Neural progenitor cell (in vitro differentiated cells): ENCODE measurements around the gene CNOT11.

ENCODE experiments used
- EZH2 ChIP-seq: fragments of 200-600 bp; sonication (generic); IDR thresholded peaks from 2 replicates; pipeline ENCODE4 v1.6.1; 2017; ENCODE audit warnings: antibody characterized with exemption, mild to moderate bottlenecking, moderate library complexity
- TF ChIP-seq, protein P1 (sequence below): fragments of 200-600 bp; sonication (generic); IDR thresholded peaks from 2 replicates; pipeline ENCODE4 v1.5.1; 2017; ENCODE audit warnings: antibody characterized with exemption, mild to moderate bottlenecking

DNA sequence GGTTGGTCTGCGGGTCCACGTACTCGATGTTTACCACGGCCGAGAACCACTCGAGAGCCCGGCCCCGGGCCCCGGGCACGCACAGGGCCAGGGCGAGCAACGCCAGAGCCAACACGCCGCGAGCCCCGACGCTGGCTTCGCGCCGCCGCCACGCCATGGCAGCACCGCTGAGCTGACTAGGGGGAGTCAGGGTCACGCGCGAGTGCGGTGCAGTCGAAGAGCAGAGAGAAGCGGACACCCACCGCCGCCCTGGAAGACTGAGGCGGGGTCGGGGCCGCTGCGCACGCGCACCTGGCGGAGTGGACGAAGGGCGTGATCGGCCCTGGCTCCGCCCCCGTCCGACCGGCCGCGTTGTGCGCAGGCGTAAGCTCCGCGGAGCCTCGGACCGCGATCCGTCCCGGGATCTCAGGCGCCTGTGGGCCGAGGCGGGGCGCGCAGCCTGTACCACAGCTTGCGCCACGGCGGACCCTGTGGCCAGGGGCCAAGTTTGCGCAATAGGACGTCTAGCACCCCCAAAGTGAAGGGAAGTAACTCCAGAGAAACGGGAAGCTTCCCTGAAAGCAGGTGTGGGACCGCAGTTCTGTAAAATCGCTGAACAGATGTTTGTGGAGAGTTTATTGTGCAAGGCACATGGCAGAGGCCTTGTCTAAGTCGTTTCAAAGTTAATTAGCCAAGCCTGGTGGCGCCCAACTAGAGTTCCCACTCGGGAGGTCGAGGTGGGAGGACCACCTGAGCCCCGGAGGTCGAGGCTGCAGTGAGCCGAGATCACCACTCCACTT lies 55.9 kb downstream of the CNOT11 start, which contains the start of gene RNF149:
- TF ChIP-seq, protein P1, sequence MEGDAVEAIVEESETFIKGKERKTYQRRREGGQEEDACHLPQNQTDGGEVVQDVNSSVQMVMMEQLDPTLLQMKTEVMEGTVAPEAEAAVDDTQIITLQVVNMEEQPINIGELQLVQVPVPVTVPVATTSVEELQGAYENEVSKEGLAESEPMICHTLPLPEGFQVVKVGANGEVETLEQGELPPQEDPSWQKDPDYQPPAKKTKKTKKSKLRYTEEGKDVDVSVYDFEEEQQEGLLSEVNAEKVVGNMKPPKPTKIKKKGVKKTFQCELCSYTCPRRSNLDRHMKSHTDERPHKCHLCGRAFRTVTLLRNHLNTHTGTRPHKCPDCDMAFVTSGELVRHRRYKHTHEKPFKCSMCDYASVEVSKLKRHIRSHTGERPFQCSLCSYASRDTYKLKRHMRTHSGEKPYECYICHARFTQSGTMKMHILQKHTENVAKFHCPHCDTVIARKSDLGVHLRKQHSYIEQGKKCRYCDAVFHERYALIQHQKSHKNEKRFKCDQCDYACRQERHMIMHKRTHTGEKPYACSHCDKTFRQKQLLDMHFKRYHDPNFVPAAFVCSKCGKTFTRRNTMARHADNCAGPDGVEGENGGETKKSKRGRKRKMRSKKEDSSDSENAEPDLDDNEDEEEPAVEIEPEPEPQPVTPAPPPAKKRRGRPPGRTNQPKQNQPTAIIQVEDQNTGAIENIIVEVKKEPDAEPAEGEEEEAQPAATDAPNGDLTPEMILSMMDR = no peak
- TF ChIP-seq EZH2 = peak; percentile 27
